OCI-LY3 (cell line): ENCODE data around the gene C11orf16.

ENCODE experiments used
- H2AFZ ChIP-seq: fragments of 200-600, 300-600 bp; shearing (Covaris generic); 2 replicates; pipeline ENCODE4 v1.6.0; 2014; ENCODE audit warnings: antibody characterized with exemption, low read depth, low read length
- H3K27ac ChIP-seq: fragments of 200-600, 300-600 bp; sonication (generic); 2 replicates; pipeline ENCODE4 v1.5.1; 2014; ENCODE audit warnings: mild to moderate bottlenecking, low read length, moderate library complexity, mixed read lengths
- H3K27me3 ChIP-seq: fragments of 200-600, 300-600 bp; sonication (generic); 2 replicates; pipeline ENCODE4 v1.6.1; 2014; ENCODE audit warnings: low read depth, low read length, mixed read lengths
- H3K36me3 ChIP-seq: fragments of 200-600, 300-600 bp; sonication (generic); replicated peaks from 2 replicates; pipeline ENCODE3; 2014; ENCODE audit warnings: low read depth, low read length, mixed read lengths
- H3K4me1 ChIP-seq: fragments of 300-600, 200-600 bp; sonication (generic); 2 replicates; pipeline ENCODE4 v1.6.1; 2014; ENCODE audit warnings: low read length, mixed read lengths
- H3K4me2 ChIP-seq: fragments of 200-600, 300-600 bp; sonication (generic); 2 replicates; pipeline ENCODE4 v1.6.1; 2014; ENCODE audit warnings: low read length, mixed read lengths
- H3K4me3 ChIP-seq: fragments of 300-600, 200-600 bp; sonication (generic); 2 replicates; pipeline ENCODE4 v1.5.1; 2014; ENCODE audit warnings: antibody characterized with exemption, mild to moderate bottlenecking, low read length, moderate library complexity
- H3K79me2 ChIP-seq: fragments of 300-600, 200-600 bp; shearing (Covaris generic); 2 replicates; pipeline ENCODE4 v1.6.1; 2014; ENCODE audit warnings: mild to moderate bottlenecking, low read length, mixed read lengths
- H3K9ac ChIP-seq: fragments of 300-600, 200-600 bp; shearing (Covaris generic); 2 replicates; pipeline ENCODE4 v1.6.0; 2014; ENCODE audit warnings: mild to moderate bottlenecking, low read length, moderate library complexity
- H3K9me3 ChIP-seq: fragments of 200-600, 300-600 bp; shearing (Covaris generic); 2 replicates; pipeline ENCODE4 v1.6.1; 2014; ENCODE audit warnings: low read length, mixed read lengths; ENCODE audit not compliant: insufficient read depth
- H4K20me1 ChIP-seq: fragments of 200-600, 300-600 bp; sonication (generic); 2 replicates; pipeline ENCODE4 v1.6.1; 2016; ENCODE audit warnings: low read length, mixed read lengths; ENCODE audit not compliant: insufficient read depth
- EZH2phosphoT487 ChIP-seq: fragments of 200-600 bp; shearing (Covaris generic); IDR thresholded peaks from 2 replicates; pipeline ENCODE4 v1.6.1; 2018; ENCODE audit warnings: antibody characterized with exemption, mixed run types, low read depth
- TF ChIP-seq, protein P1 (sequence below): fragments of 200-600, 300-600 bp; sonication (generic); IDR thresholded peaks from 2 replicates; pipeline ENCODE4 v1.5.1; 2014; ENCODE audit warnings: antibody characterized with exemption, low read length, low read depth

Gene C11orf16

GRCh38 chr11:8963569-8964323, 31.0 kb upstream of the C11orf16 start:
- TF ChIP-seq EZH2phosphoT487: no peak
- TF ChIP-seq, protein P1, sequence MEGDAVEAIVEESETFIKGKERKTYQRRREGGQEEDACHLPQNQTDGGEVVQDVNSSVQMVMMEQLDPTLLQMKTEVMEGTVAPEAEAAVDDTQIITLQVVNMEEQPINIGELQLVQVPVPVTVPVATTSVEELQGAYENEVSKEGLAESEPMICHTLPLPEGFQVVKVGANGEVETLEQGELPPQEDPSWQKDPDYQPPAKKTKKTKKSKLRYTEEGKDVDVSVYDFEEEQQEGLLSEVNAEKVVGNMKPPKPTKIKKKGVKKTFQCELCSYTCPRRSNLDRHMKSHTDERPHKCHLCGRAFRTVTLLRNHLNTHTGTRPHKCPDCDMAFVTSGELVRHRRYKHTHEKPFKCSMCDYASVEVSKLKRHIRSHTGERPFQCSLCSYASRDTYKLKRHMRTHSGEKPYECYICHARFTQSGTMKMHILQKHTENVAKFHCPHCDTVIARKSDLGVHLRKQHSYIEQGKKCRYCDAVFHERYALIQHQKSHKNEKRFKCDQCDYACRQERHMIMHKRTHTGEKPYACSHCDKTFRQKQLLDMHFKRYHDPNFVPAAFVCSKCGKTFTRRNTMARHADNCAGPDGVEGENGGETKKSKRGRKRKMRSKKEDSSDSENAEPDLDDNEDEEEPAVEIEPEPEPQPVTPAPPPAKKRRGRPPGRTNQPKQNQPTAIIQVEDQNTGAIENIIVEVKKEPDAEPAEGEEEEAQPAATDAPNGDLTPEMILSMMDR: no peak
- Histone ChIP-seq H3K4me3 (peak overlapping the region; percentile 83), H3K9ac (peak overlapping the region; percentile 85), H3K27me3 (no peaks in the 10 kb centered on the region), H3K4me2 (peak overlapping the region; percentile 92), H4K20me1 (no peaks in the 10 kb centered on the region), H3K79me2 (peaks cover 46% of the 10 kb centered on the region), H3K9me3 (no peaks in the 10 kb centered on the region), H3K4me1 (peaks cover 22% of the 10 kb centered on the region), H2AFZ (peak overlapping the region; percentile 71), H3K27ac (peak overlapping the region; percentile 63), H3K36me3 (no peaks in the 10 kb centered on the region)

- H3K4me3 ChIP-seq: peak overlapping the region; percentile 83
- no peaks in the 10 kb centered on the region for H3K9me3 ChIP-seq
- H3K4me2 ChIP-seq: peak overlapping the region; percentile 92
- no peak overlapping the region for H3K9ac ChIP-seq
- no peak overlapping the region for H2AFZ ChIP-seq
- no peaks in the 10 kb centered on the region for H3K36me3 ChIP-seq
- H3K4me1 ChIP-seq: peaks cover 22% of the 10 kb centered on the region
- TF ChIP-seq, protein P1: no peak
- no peak for TF ChIP-seq EZH2phosphoT487
- H3K27me3 ChIP-seq: no peaks in the 10 kb centered on the region
- H4K20me1 ChIP-seq: no peaks in the 10 kb centered on the region
- H3K79me2 ChIP-seq: peaks cover 46% of the 10 kb centered on the region
- no peak overlapping the region for H3K27ac ChIP-seq
Measured at GRCh38 chr11:8962841-8963240, 30.1 kb upstream of the C11orf16 start.

- TF ChIP-seq, protein P1: no peak
- no peak for TF ChIP-seq EZH2phosphoT487
- Histone ChIP-seq H3K36me3 (no peaks in the 10 kb centered on the region), H3K9ac (no peak overlapping the region), H3K27ac (no peak overlapping the region), H3K4me2 (no peak overlapping the region), H3K9me3 (no peaks in the 10 kb centered on the region), H3K4me3 (no peak overlapping the region), H3K4me1 (peaks cover 22% of the 10 kb centered on the region), H3K79me2 (peaks cover 46% of the 10 kb centered on the region), H3K27me3 (no peaks in the 10 kb centered on the region), H2AFZ (no peak overlapping the region), H4K20me1 (no peaks in the 10 kb centered on the region)
Measured at GRCh38 chr11:8961401-8961800, 28.7 kb upstream of the C11orf16 start.

DNA sequence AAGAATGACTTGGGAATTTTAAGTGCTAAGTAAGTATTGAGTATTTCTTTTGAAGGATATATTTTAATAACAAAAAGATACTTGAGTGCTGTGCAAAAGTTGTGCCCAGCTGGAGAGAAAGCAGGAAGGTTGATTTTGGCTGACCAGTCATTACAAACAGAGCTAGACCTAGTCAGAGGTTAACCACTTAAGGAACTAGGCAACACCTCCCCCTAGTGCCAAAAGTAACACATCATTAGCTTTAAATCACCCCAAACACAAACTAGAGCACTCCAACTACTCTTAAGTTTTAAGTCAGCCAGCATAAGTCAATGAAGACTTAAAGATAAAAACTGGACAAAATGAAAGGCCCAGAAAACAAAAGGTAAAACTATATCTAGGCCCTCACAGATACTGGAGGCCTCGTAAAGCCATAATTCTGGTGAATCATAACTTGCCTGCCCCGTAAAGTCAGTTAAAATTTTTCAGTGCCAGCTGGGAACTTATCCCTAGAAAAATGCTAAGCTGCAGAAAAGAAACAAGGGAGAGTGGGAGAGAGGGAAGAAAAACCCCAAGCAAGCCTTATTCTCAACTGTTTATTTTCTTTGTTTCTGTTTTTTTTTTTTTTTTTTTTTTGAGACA, 26.9 kb upstream of the C11orf16 start:
- H3K27me3 ChIP-seq: no peaks in the 10 kb centered on the region
- H3K4me3 ChIP-seq: no peak overlapping the region
- no peak overlapping the region for H3K9ac ChIP-seq
- H3K36me3 ChIP-seq: no peaks in the 10 kb centered on the region
- no peak overlapping the region for H2AFZ ChIP-seq
- 0 out of 2 replicates have a peak overlapping the region, but pooled peaks have one; percentile 29 for H3K4me2 ChIP-seq
- H3K27ac ChIP-seq: no peak overlapping the region
- peaks cover 40% of the 10 kb centered on the region for H3K79me2 ChIP-seq
- TF ChIP-seq EZH2phosphoT487: no peak
- TF ChIP-seq, protein P1: peak; percentile 73
- H4K20me1 ChIP-seq: no peaks in the 10 kb centered on the region
- H3K9me3 ChIP-seq: no peaks in the 10 kb centered on the region
- peaks cover 22% of the 10 kb centered on the region for H3K4me1 ChIP-seq
